ENCODE data around the gene NEK1.
"Not testable (repeated sequence)": the region's sequence is repeated elsewhere in the genome, so short reads cannot be mapped to it uniquely, and the experiment has no call there.

The NEK1 gene

DNA sequence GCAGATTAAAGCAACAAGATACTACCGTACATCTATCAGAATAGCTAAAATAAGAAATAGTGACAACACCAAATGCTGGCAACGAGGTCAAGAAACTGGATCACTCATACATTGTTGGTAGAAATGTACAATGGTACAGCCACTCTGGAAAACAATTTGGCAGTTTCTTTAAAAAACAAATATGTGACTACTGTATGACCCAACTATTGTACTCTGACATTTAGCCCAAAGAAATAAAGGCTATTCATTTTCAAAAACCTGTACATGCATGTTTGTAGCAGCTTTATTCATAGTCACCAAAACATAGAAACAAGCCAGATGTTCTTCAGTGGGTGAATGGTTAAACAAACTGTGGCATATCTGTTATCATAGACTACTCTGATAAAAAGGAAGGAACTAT, 16.2 kb upstream of the NEK1 start:
- no peak for DNase-seq (ENCODE audit: low read depth, low spot score)

- no peak for DNase-seq (ENCODE audit: low read depth, low spot score)
Observed at GRCh38 chr4:169627307-169627706, 14.9 kb upstream of the NEK1 start.

DNA sequence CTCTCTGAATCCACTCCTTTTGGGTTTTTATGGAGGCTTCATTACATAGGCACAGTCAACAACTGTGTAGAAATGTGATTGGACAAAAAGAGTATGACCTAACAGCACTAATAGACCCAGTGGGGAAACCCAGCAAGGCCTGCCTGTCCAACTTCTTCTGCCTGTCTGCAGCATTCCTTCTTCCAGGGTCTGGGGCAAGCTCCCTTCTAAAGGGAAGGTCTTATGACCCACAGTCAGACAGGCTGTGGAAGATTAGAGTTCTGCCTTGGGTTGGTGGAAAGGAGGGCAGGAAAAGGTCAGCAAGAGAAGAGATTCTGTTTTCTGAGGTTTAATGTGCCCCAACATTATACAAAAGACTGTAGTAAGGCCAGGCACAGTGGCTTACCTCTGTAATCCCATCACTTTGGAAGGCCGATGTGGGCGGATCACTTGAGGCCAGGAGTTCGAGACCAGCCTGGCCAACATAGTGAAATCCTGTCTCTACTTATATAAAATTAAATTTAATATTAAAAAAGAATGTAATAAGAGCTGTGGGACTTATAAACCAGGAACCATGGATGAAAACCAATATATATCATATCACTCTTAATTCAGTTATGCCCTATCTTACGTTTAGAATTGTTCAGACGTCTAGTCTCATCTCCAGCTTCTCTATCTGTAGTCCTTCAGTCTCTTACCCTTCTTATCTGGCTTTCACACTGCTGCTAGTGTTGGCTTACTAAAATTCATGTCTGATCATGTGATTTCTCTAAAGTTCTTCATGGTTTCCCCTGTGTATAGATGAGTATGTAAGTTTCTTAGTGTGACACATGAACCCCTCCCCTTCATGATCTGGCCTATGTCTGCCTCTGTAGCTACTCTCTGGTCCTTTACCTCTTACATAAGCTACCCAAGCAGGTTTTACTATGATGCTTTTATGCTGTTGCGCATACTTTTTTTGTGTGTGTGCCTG, 14.2 kb upstream of the NEK1 start:
- DNase-seq (ENCODE audit: low read depth, low spot score): no peak

DNA sequence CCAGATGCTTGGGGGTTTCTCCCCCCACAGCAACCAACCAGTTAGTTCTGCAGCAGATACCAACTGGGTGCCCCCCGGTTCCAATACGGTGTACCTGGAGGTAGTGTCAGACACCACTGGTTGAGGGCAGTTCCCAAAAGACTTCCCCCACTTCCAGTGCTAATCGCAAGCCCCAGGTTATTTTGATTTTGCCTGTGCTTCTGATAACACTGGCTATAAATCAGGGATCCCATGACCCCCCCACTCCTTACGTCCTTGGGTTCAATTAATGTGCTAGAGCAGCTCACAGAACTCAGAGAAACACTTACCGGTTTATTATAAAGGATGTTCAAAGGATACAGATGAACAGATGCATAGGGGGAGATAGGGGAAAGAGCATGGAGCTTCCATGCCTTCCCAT, 13.5 kb upstream of the NEK1 start:
- no peak for DNase-seq (ENCODE audit: low read depth, low spot score)

GRCh38 chr4:169624012-169624411, 11.6 kb upstream of the NEK1 start:
- DNase-seq (ENCODE audit: low read depth, low spot score): not testable (repeated sequence)

DNA sequence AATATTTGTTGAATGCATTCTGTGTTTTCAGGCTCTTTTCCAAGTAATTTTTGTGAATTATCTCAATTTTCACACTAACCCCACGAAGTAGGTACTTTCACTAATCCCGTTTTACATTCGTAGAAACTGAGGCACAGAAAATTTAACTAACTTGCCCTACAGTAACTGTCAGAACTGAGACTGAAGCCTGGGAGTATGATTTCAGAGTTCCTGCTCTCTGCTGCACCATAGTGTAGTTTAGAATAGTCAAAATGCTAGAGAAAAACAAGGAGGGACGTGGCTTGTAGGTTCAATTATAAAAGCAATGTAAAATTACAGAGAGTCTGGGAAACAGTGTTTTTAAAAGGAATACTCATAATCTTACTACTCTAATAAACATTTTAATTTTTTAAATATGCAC, 10.2 kb upstream of the NEK1 start:
- DNase-seq (ENCODE audit: low read depth, low spot score): no peak

GRCh38 chr4:169621731-169622492, 9.5 kb upstream of the NEK1 start:
- DNase-seq (ENCODE audit: low read depth, low spot score): no peak

DNA sequence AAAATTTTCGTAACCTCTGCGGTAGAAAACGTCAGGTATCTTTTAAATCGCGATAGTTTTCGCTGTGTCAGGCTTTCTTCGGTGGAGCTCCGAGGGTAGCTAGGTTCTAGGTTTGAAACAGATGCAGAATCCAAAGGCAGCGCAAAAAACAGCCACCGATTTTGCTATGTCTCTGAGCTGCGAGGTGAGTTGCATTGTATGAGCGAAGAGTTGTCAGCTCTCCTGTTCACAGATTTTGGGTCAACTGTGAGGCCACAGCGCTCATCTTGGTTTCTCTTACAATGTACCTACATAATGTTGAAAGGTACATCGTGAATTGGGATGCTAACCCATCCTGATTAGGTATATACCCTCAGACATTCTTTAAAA, 8.5 kb upstream of the NEK1 start:
- DNase-seq (ENCODE audit: low read depth, low spot score): no peak

- DNase-seq (ENCODE audit: low read depth, low spot score): peak; percentile 67
Observed at GRCh38 chr4:169619958-169620879, 7.8 kb upstream of the NEK1 start, which contains the start of gene CLCN3. Gene CLCN3, plus strand, starts transcription at chr4:169620578. Its CDS starts 15,351 bp downstream, at chr4:169635929.

DNA sequence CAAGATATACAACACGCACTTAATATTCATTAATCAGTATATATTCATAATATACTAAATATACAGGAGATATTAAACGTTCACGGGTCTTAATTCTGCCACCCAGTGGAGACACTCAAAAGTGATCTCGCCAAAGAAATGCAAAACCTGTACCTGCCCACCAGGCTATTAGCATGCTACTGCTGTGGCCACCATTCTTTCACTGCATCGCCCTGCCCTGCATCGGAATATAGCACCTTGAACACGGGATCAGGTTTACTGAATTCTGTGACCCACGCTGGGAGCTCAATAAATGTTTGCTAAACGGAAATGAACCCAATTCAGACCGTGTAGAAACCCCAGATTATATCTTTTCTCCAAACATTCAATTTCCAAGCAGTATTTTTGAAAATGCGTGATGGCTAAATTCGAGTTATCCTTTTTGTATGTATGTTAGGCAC, 7.2 kb upstream of the NEK1 start:
- peak; percentile 8 for DNase-seq (ENCODE audit: low read depth, low spot score)

GRCh38 chr4:169618986-169619385, 6.6 kb upstream of the NEK1 start:
- DNase-seq (ENCODE audit: low read depth, low spot score): no peak

GRCh38 chr4:169618286-169618685, 5.9 kb upstream of the NEK1 start:
- DNase-seq (ENCODE audit: low read depth, low spot score): no peak

DNA sequence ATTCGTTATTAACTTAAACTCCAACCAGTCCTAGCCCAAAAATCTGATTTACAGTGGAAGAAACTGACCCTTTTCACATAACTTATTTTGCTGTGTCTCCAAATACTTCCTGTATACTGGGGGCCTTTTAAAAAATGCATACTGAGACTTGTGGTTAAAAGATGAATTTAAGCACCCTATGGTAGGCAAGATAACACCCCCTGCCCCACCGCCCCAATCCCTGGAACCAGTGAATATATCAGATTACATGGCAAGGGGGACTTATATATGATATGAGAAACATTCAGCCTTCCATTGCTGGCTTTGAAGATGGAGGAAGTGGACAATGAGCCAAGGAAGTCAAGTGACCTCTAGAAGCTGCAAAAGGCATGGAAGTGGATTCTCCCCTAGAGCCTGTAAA, 4.9 kb upstream of the NEK1 start:
- no peak for DNase-seq (ENCODE audit: low read depth, low spot score)

GRCh38 chr4:169616846-169617245, 4.5 kb upstream of the NEK1 start:
- no peak for DNase-seq (ENCODE audit: low read depth, low spot score)

- DNase-seq (ENCODE audit: low read depth, low spot score): no peak
Observed at GRCh38 chr4:169615467-169616106, 3.2 kb upstream of the NEK1 start.

DNA sequence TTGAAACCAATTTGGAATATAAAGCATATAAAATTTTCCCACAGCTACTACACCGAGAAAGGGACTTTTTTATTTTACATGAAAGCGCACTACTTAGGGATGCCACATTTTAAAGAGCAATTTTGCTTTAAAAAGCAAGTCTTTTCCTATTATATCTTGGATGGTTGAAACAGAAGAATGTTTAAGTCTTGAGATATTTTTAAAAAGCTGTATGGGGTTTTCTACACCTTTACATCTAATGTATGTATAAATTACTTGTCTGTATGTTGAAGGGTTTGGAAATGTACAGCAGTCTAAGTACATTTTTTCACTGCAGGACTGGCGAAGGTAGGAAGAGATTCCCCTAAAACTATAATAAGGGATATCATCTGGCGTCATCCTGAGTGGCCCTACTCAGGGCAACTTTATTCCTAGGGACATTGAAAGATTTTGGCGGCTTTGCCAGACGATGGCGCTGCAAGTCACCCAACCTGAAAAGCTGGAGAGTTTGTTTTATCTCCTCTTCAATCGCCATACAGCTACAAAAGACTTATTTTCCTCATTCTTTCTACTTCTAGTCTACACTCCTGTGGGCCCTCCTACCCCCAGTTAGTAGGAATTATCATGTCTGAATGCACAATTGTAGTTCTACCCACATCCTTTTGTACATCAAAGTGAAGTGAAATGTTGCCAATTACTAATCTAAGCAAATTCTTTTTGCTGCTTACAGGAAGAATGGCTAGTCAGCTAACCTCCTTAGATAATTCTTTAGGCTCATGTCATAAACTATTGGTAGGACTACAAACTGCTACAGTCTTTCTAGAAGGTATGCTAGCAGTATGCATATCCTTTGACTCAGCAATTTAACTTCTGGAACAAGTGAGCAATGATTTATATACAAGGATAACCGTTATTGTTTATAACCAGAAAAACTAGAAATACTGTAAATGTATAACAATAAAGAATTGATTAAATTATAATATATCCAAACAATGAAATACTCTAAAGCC, 782 bp upstream of the NEK1 start:
- DNase-seq (ENCODE audit: low read depth, low spot score): no peak

DNA sequence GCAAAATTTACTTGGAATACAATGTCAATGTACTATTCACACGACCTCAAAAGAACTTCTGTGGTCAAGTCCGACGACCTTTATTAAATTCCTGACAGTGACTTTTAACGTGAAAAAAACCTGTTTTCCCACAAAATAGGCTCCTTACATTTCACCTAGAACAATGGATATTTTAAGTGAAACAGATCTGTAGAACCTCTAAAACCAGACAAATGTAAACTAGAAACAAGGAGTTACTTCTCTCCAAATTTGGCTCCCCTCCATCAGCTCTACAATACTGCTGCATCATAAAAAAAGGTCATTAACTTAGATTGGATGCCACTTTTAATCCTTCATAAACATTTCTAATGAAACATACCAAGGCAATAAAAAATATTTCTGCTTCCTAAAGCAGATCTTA, 1.2 kb downstream of the NEK1 start:
- no peak for DNase-seq (ENCODE audit: low read depth, low spot score)

- no peak for DNase-seq (ENCODE audit: low read depth, low spot score)
Observed at GRCh38 chr4:169604903-169605331, 7.5 kb downstream of the NEK1 start.

DNA sequence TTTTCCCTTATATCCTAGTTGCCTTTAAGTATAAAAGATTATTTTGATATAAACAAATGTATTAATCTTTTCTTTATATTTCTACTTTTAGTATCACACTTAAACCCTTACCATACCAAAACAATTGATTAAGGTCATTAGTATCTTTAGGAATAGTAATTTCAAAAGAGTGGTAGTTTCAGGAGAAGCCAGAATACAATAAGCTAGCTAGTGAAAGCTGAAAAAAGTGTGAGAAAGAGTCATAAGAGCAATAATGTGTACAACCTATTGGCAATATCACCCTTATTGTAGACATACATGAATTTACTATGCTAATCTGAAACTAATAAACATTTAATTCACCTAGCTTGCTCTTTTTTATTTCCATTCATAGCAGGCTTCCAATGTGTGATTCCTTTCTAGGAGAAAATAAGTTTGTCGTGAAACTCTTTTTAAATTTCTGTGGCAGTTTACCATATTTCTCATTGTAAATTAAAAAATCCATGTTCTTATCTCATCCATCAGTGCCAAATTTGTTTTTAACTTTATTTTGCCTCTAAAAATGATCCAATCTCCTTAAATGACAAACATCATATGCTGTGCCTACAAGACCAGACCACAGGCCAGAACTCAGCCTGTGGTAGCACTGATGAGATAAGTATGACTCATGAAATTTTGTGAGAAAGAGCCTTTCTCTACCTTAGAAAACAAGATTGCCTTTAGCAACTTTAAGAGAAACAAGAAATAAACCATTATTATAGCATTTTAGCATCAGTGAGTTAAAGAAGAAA, 8.1 kb downstream of the NEK1 start:
- no peak for DNase-seq (ENCODE audit: low read depth, low spot score)

Measured in activated naive CD8-positive, alpha-beta T cell treated with anti-CD3 and anti-CD28 coated beads, Interleukin-2, amount 50 U/mL, for 16 hours (primary cell).